NB4 (cell line): Measurements from ENCODE around the gene LILRA5.
"Not testable (repeated sequence)": the region's sequence is repeated elsewhere in the genome, so short reads cannot be mapped to it uniquely, and the experiment has no call there.

Experiments used
- DNase-seq: peaks from one replicate; pipeline ENCODE4 v3.0.0; 2010; ENCODE audit warnings: low read depth
- H3K4me3 ChIP-seq: one replicate; pipeline ENCODE4 v1.5.1; 2011; ENCODE audit warnings: mild to moderate bottlenecking, low read depth, low read length, moderate library complexity
- MYC ChIP-seq: IDR thresholded peaks from 2 replicates; pipeline ENCODE4 v1.6.1; 2011; ENCODE audit warnings: low read depth, low read length
- POLR2A ChIP-seq: IDR thresholded peaks from 2 replicates; pipeline ENCODE4 v1.6.1; 2011; ENCODE audit warnings: mild to moderate bottlenecking; ENCODE audit not compliant: insufficient read length; ENCODE audit errors: extremely low read depth
- TF ChIP-seq, protein P1 (sequence below): IDR thresholded peaks from 2 replicates; pipeline ENCODE4 v1.6.1; 2011; ENCODE audit warnings: low read depth, low read length
- TF ChIP-seq, protein P2 (sequence below): IDR thresholded peaks from one replicate; pipeline ENCODE4 v1.5.1; 2012; ENCODE audit warnings: low read depth, low read length

LILRA5 gene

DNA sequence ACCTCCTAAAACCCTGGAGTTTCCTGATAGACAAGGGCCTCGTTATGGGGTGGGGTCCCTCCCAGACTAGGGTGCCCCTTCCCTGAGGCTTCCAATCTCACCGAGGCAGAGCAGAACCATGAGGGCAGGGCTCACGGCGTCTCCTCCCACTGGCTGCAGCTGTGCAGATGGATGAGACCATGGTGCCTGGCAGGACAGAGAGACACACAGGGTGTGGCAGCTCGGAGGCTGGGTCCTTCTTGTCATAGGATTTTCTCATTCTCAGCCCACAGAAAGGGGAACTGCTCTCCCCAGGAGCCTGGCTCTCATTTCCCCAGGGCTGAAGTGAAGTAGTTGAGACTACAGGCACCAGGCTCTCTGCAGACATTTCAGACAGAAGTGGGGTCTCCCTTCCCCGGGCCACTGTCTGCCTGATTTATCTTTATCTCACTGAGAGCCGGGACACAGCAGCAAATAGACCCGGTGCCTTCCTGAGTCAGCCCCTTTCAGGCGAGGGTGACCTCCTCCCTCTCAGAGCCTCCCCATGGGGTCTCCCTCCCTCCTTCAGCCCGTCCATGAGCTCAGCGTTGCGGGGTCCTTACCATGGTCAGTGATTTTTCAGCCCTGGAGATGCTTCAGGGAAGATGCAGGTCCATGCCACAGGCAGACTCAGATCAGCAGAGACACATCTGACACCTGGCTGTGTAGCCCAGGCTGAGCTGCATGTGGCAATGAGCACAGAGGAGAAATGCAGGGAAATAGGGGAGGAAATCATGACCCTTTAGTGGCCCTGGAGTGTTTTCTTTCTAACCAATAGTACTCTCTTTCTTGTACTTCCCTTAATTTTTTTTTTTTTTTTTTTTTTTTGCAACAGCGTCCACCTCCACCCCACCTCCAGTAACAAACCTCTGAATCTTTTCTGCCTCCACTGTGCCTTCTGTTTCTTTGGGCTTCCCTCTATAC, at the start of gene LILRA5:
Gene LILRA5, minus strand, starts transcription at position 731 of the 942 bp plus-strand sequence. Its CDS starts 147 bp downstream, at position 584.
- no peak within 1 kb of the TSS for H3K4me3 ChIP-seq
- peak; percentile 68 for DNase-seq
- TF ChIP-seq, protein P1, sequence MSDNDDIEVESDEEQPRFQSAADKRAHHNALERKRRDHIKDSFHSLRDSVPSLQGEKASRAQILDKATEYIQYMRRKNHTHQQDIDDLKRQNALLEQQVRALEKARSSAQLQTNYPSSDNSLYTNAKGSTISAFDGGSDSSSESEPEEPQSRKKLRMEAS: no peak
- TF ChIP-seq MYC: no peak
- no peak for TF ChIP-seq POLR2A
- TF ChIP-seq, protein P2, sequence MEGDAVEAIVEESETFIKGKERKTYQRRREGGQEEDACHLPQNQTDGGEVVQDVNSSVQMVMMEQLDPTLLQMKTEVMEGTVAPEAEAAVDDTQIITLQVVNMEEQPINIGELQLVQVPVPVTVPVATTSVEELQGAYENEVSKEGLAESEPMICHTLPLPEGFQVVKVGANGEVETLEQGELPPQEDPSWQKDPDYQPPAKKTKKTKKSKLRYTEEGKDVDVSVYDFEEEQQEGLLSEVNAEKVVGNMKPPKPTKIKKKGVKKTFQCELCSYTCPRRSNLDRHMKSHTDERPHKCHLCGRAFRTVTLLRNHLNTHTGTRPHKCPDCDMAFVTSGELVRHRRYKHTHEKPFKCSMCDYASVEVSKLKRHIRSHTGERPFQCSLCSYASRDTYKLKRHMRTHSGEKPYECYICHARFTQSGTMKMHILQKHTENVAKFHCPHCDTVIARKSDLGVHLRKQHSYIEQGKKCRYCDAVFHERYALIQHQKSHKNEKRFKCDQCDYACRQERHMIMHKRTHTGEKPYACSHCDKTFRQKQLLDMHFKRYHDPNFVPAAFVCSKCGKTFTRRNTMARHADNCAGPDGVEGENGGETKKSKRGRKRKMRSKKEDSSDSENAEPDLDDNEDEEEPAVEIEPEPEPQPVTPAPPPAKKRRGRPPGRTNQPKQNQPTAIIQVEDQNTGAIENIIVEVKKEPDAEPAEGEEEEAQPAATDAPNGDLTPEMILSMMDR: no peak

DNA sequence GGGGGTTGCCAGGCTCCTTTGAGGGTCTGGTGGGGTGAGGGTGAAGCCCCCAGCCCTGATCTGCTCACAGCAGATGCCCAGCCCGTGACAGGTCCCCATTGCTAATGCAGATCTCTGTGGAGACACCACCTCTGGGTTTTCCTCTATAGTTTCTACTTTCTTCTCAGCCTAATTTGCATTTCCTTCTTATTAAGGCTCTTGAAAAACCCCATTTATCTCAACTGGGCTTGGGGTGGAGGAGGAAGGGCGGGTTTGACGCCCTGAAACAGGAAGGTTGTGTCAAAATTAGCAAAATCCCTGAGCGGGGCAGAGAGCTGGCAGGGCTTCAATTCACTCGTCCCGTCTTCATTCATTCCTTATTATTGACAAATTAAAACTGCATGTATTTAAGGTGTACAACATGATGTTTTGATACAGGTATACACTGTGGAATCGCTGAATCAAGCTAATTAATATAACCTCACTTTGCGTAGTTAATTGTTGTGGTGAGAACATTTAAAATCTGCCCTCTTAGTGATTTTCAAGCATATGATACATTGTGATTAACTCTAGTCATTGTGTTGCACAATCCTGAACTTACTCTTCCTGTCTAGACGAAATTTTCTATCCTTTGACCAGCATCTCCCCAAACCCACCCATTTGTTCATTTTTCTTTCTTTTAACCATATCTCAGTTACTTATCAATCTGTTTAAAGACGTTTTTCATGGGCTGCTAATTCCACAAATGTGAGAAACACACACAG, 48.9 kb upstream of the LILRA5 start:
- DNase-seq: not testable (repeated sequence)
- H3K4me3 ChIP-seq: peak overlapping the region; percentile 38

DNA sequence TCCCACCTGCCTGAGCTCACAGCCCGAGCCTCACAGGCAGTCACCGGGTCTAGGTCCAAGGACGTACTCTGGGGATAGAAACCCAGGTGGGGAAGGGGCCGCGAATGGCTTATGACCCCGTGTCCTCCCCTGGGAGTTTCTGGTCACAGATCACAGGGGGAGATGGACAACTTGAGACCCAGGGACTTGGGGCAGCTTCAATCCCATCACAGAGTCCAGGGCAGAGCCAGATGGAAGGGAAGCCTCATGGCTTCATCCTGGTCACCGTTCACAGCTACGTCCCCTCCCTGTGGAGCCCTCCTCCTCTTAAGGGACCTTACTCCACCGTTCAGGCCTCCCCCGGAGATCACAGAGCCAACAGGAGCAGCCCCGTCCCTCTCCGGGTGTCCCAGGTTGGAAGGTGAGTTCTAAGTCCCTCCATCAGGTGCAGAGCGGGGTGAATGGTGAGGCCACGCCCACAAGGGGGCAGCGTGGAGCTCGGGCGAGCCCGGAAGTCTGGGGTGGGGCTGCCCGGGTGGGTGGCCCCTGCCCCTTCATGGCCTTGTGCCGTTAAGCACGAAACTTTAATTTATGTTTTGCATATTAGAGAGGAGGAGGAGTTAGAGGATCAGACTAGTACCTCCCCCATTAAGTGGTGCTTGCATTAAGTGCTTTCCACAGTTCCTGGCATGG, 46.3 kb upstream of the LILRA5 start:
- not testable (repeated sequence) for DNase-seq, H3K4me3 ChIP-seq

DNA sequence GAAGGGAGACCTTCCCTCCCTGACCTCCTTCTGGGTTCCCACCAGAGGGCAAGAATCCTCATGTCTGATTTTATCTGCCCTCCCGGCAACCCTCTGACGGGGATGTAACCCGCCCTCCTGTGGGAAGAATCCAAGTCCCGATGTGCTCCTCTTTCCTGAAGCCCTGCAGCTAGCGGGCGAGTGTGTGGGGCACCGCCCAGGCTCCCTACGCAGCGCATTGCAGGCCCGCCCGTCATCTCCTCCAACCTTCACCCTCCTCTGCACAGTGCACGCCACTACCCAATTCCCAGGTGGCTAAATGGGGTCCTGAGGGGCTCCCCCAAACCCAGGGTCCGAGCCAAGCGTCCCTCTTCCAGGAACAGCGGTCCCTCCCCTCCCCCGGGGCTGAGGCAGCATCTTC, 44.4 kb upstream of the LILRA5 start:
- no peak overlapping the region for H3K4me3 ChIP-seq
- TF ChIP-seq POLR2A (no peak), MYC (no peak)
- TF ChIP-seq, protein P1: no peak
- no peak for DNase-seq

DNA sequence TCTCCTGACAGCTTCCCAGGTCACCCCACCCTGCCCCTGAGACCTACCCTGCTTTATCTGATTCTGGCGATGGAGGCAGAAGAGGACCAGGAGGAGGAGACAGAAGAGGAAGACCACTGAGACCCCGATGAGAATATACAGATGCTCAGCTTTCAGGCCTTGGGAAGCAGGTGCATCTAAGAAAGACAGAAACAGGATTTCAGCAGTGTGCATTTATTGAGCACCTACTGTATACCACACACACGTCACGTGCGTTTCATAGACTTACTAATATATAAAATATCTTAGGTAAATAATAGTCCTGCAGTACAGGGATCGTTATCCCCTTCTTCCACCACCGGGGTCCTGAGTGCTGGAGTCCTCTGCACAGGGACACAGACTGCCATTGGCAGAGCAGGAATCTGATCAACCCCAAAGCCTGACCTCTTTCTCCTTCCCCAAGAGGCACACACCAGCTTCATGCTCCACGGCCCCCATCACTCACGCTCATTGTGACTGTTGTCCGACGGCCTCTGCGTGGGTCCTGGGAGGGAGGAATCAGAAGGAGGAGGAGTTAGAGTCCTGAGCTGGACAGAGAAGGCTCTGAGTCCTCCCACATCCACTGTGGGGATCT, 43.6 kb upstream of the LILRA5 start:
- no peak overlapping the region for H3K4me3 ChIP-seq
- TF ChIP-seq, protein P1: no peak
- TF ChIP-seq, protein P2: no peak
- no peak for TF ChIP-seq MYC
- no peak for TF ChIP-seq POLR2A
- DNase-seq: no peak

DNA sequence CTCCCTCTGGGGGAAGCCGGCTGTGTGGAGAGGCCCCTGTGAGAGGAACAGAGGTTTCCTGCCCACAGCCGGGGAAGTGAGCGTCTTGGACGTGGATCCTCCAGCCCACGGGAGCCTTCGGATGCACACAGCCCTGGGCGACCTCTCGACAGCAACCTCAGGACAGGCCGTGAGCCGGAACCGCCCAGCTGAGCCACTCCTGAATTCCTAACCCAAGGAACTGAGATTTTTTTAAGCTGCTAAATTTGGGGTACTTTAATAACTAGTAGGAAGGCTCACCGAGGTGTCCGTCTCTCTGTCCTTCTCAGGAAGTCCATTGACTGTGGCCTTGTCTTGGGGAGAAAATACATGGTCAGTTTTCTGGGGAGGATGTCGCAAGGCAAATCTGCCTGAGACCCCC, 42.7 kb upstream of the LILRA5 start:
- no peak for DNase-seq
- no peak overlapping the region for H3K4me3 ChIP-seq
- no peak for TF ChIP-seq POLR2A
- TF ChIP-seq, protein P2: no peak
- no peak for TF ChIP-seq MYC
- TF ChIP-seq, protein P1: no peak
